ENCODE measurements around the gene GRK5.

GRCh38 chr10:119211176-119211575, 3.8 kb downstream of the GRK5 start:
- TF ChIP-seq, protein P1, sequence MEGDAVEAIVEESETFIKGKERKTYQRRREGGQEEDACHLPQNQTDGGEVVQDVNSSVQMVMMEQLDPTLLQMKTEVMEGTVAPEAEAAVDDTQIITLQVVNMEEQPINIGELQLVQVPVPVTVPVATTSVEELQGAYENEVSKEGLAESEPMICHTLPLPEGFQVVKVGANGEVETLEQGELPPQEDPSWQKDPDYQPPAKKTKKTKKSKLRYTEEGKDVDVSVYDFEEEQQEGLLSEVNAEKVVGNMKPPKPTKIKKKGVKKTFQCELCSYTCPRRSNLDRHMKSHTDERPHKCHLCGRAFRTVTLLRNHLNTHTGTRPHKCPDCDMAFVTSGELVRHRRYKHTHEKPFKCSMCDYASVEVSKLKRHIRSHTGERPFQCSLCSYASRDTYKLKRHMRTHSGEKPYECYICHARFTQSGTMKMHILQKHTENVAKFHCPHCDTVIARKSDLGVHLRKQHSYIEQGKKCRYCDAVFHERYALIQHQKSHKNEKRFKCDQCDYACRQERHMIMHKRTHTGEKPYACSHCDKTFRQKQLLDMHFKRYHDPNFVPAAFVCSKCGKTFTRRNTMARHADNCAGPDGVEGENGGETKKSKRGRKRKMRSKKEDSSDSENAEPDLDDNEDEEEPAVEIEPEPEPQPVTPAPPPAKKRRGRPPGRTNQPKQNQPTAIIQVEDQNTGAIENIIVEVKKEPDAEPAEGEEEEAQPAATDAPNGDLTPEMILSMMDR (IDR thresholded peaks at IDR 0.05; ENCODE audit: borderline replicate concordance, extremely low read depth, low read length, poor library complexity, severe bottlenecking): no peak
- TF ChIP-seq EZH2 (IDR thresholded peaks at IDR 0.05; ENCODE audit: borderline replicate concordance, low read depth, low read length, severe bottlenecking): no peak
